Mammary epithelial cell (primary cell): ENCODE results near the gene FCN1.

Experiments used
- CTCF ChIP-seq, 2 donors: IDR thresholded peaks in 1 of 2; conservative IDR thresholded peaks in 1 of 2; 2 replicates each; pipeline ENCODE4 v1.5.1; 2011 to 2012; ENCODE audit warnings: inconsistent platforms in 2 of 2, low read length in 2 of 2, mild to moderate bottlenecking in 2 of 2, control low read depth in 1 of 2, low read depth in 1 of 2; ENCODE audit not compliant: insufficient read depth in 1 of 2; ENCODE audit errors: extremely low read depth in 1 of 2
- EZH2 ChIP-seq: IDR thresholded peaks from 2 replicates; pipeline ENCODE4 v1.6.1; 2012; ENCODE audit warnings: low read length, inconsistent platforms, borderline replicate concordance

GRCh38 chr9:134882204-134882785 is 35.4 kb downstream of the FCN1 start:
- TF ChIP-seq EZH2 (no peak), CTCF (conservative IDR thresholded peaks at IDR 0.05 in 1 of 2, IDR thresholded peaks at IDR 0.05 in 1 of 2; ENCODE audit: extremely low read depth in 1 of 2, insufficient read depth in 1 of 2, low read depth in 1 of 2, low read length in 2 of 2) (no peak)
